H7 (cell line): ENCODE results near the gene KLHL40. TPM values are rescaled to one million over a fixed set of nuclear protein-coding genes. Genes with fewer than 3 reads are reported as not detected.

Source experiments
- DNase-seq: peaks from one replicate; pipeline ENCODE4 v3.0.0; 2012
- H3K27me3 ChIP-seq: 2 replicates; pipeline ENCODE4 v1.6.0; 2011; ENCODE audit warnings: mild to moderate bottlenecking, low read length; ENCODE audit not compliant: control insufficient read depth, insufficient read depth
- H3K36me3 ChIP-seq: replicated peaks from 2 replicates; pipeline ENCODE4 v1.5.1; 2011; ENCODE audit warnings: low read length; ENCODE audit not compliant: control insufficient read depth, insufficient read depth
- H3K4me3 ChIP-seq: 2 replicates; pipeline ENCODE4 v1.5.1; 2011; ENCODE audit warnings: low read depth, mild to moderate bottlenecking, control low read depth, low read length, moderate library complexity; ENCODE audit not compliant: insufficient read depth
- total RNA-seq: library from RNA; depleted of rRNA; stranded (reverse); fragments of >200 nt; shearing (Covaris generic); gene quantifications from 2 replicates; pipeline ENCODE4 v1.2.3, GENCODE V29; 2014

KLHL40 gene
- total RNA-seq, 1 experiment from 2014 or later: not detected

DNA sequence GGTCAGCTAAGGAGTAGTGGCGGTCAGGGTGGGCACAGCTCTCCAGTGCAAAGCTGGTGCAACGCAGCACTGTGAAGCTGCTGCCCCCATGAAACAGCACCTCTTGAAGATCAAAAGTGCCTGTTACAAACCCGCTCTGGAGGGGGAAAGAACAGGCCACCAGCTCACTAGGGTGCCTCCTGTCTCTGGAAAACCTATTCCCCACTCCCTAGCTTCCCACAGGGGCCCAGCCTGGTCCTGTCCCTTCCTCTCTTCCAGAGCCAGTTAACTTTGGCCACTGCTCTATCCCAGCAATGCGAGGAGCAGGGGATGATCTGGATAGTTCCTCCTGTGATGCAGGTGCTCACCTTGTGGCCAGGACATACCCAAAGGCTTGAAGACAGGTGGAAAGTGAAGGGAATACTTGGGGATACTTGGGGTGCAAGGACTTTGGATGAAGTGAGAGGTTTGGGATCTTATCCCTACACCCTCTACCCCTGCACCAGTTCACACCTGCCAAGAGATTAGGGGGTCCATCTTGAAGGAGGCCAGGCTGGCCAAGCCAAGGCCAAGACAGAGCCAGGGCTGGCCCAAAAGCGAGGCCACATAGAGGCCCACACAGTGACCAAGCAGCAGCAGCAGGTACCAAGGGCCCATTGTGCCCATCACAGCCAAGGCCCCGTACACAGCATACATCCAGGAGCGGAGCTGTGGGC lies 13.0 kb downstream of the KLHL40 start:
- no peaks in the 10 kb centered on the region for H3K36me3 ChIP-seq
- DNase-seq: peak; percentile 17
- no peak overlapping the region for H3K4me3 ChIP-seq
- no peaks in the 10 kb centered on the region for H3K27me3 ChIP-seq

DNA sequence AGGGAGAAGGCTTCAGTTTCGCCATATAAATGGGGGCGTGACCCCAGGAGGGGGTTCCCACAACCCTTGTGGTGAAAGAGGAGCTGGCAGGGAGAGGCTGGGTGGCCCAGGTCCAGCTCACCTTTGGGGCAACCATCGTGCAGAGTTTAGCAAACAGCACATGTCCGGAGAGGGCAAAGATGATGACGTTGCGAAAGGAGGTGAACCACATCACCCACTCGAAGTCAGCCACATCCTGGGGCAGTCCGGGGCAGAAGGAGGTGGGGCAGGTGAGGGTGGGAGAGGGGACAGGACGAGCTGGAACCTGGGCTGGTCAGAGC lies 13.5 kb downstream of the KLHL40 start:
- DNase-seq: peak; percentile 24
- no peak overlapping the region for H3K4me3 ChIP-seq
- no peaks in the 10 kb centered on the region for H3K27me3 ChIP-seq
- H3K36me3 ChIP-seq: no peaks in the 10 kb centered on the region

DNA sequence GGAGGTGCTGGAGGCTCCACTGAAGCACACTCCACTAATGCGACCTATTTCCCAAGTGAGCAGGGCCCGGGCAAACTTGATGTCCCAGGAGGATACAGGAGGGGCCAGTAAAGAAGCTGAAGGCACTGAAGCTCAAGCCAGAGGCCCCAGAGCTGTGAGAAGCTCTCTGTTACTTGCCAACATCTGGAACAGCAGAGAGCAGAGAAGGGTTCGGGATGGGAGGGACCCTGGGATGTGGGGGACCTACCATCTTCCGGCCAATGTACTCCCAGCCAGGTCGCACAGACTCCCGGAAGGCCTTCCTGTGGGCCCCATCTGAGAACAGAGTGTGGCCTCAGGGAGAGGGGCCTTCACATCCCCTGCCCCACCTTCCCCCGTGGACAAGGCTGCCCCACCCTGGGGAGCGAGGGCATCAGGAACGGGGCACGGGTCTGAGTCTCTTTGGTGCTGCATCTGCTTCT lies 14.2 kb downstream of the KLHL40 start:
- no peaks in the 10 kb centered on the region for H3K36me3 ChIP-seq
- DNase-seq: peak; percentile 51
- H3K4me3 ChIP-seq: no peak overlapping the region
- no peaks in the 10 kb centered on the region for H3K27me3 ChIP-seq

DNA sequence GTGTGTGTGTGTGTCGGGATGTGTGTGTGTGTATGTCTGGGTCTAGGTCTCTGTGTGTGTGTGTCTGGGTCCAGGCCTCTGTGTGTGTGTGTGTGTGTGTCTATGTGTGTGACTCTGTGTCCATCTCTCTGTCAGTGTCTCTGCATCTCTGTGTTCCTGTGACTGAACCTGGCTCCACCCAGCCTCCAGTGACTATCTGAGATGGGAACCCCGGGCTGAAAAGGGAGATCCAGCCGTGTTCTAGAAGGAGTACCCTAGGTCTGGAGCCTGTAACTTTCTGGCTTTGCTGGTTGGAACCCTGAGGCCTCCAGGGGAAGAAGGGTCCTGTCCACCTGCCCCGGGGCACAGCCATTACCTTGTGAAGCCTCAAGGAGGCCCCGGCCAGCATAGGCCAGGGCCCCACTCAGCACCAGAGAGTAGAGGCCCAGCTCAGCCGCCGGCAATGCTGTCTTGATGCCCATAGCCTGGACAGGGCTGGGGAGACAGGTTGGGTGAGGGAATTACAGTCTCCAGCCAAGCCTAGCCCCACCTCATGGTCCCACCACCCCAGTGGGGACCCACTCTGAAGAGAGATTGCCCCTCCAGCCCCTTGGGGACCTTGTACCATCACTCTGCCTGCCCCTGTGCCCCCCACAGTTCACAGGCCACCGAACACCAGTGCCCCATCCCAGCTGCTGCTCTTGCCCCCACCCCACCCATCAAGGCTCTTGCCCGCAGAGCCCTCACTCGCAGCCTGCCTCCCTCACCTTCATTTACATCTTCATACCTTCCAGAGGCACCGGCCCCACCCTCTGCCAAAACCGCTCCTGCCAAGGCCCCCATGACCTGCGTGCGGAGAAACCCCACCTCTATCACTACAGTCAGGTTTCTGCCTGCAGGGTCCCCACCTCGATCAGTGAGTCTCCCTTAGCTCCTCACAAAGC lies 15.3 kb downstream of the KLHL40 start:
- no peak overlapping the region for H3K4me3 ChIP-seq
- no peak for DNase-seq
- H3K27me3 ChIP-seq: no peaks in the 10 kb centered on the region
- H3K36me3 ChIP-seq: no peaks in the 10 kb centered on the region

DNA sequence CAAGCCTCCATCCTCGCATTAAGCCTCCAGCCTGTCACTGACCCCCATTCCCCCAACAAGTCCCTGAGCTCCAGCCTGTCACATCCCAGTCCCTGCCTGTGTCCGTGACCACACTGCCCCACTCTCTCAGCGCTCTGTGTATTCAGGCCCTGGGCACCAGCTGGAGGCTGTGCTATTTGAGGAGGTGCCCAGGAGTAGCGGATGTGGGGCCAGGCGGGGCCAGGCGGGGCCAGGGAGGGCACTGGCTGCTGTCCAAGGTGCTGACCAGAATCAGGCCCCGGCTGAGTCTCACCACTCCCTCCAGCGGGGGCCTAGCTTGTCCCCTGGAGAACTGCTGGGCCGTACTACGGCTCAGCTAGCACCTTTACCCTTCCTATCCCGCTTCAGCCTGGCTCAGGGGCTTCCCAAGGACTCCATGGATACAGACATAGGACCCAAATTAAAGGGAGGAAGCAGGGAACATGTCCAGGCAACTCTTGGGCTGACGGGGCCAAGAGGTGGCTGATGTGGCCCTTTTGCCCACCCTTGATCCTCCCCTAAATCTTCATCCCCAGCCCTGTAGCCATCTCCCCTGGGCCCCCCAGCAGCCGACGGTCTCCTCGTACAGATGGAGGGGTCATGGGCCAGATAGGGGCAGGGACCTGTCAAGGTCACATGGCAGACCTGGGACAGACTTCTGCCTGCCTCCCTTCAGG lies 16.2 kb downstream of the KLHL40 start:
- Histone ChIP-seq H3K27me3 (no peaks in the 10 kb centered on the region), H3K36me3 (no peaks in the 10 kb centered on the region), H3K4me3 (no peak overlapping the region)
- DNase-seq: peak; percentile 98

DNA sequence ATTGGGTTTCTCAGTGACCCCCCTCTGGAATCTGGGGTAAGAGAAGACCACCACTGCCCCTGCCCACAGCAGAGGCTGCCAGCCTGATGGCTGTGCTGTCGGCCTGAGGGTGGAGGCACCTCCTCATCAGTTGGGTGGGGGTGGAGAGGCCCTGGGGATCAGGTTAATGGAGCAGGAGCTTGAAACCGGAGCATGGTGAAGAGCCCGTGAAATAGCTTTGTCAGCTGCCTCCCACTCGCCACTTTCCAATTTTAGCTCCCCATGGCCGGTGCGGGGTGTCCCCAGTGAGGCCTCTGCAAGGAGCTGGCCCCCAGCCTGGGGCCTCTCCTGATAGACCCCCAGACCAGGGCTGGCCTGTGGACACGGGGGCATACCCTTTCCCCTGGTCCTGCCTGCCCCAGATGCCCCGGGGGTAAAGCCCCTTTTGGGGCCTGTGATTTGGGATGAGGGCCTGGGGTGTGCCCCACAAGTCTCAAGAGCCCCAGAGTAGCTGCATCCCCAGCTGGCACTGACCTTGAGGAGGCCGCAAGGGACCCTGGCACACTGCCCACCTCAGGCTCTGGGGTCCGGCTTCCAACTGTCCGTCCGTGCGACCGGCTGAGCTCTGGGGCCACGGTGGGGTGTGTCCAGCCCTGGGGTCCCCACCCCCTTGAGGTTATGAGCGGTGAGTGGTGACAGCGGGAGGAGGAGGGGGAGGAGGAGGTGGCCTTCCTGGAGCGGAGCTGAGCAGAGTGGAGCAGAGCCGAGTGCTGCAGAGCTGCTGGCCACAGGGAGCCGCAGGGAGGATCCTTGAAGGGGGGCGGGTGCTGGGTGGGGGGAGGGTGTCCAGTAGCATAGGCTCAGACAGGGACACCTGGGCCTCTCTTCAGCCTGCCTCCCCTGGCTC lies 17.0 kb downstream of the KLHL40 start, which contains the start of gene HHATL:
Gene HHATL (minus strand): TSS at position 733 of the 886 bp plus-strand sequence. CDS start 1,972 bp downstream, outside the sequence.
- H3K36me3 ChIP-seq: no peaks in the 10 kb centered on the region
- no peaks in the 10 kb centered on the region for H3K27me3 ChIP-seq
- peak; percentile 73 for DNase-seq
- H3K4me3 ChIP-seq: no peak within 1 kb of the TSS

DNA sequence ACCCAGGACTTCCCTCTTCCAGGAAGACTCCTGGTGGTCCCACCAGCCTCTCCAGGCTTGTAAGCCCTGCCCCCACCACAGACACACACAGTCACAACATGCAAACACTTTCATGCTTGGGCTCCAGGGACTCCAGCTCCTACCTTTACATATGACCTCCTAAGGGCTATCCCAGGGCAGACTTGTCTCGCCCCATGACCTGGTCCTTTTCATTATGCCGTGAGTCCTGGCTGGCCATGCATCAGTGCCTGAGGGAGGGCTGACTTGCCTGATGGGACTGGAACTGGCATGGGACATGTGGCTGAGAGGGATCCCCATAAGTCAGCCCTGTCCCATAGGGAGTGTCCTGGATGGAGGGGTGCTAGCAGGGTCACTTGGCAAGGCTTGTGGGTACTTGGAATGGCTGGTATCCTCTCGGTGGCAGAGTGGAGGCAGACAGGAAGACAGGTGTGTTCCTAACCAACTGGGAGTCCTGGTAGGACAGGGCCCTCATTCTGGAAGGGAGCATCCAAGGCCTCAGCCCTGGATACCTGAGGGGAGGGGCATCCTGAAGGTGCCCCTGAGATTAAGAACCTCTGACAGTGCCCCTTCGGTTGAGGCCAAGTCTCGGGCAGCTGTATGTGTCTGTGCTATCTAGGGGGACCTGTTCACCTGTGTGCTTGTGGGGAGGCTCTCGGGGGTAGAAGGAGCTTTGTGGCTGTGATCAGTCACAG lies 17.8 kb downstream of the KLHL40 start:
- H3K27me3 ChIP-seq: no peaks in the 10 kb centered on the region
- peak; percentile 35 for DNase-seq

DNA sequence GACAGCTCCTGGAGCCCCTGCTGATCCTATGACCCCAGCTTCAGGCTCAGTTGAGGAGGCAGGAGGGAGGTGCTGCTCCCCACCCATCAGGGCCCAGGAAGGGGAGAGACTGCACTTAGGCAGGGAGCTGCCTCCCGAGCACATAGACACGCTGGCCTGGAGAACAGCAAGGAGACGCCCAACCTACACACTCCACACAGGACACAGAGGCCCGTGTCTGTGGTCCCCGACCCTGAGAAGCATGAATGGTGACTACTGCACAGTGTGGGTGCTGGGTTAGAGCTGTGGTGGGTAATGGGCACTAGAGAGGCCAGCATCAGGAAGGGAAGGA lies 18.3 kb downstream of the KLHL40 start:
- no peak for DNase-seq
- Histone ChIP-seq H3K27me3 (no peaks in the 10 kb centered on the region), H3K4me3 (no peak overlapping the region), H3K36me3 (no peaks in the 10 kb centered on the region)

More for the DNA sequence above, 17.8 kb downstream of the KLHL40 start:
- Histone ChIP-seq H3K36me3 (no peaks in the 10 kb centered on the region), H3K4me3 (no peak overlapping the region)

DNA sequence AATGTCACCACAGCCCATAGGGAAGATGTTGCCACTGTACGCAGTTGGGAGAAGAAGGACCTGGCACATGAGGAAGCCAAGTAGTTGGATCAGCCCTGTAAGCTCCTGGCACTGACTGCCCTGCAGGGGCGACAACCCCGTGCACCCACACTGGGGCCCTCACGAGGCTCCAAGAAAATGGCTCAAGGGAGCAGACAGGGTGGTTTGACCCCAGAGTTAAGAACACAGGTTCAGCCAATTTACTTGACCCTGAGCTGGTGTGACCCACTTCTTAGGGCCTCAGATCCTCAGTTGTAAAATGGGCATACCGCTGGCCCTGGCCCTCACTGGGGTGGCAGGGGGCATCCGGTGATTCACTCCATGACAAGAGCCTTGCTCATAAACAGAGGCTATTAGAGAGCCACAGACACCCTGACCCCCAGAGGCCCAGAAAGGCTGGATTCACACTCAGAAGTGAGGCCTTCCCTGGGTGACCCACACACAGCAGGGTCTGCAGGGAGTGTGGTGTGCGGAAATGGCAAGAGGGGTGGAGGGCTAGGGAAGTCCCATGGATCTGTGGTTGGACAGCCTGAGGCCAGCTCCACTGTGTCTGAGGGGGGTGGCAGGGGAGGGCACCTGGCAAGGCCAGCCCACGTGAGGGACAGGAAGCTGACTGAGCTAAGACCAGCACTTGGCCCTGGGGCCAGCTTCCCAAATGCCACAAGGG lies 19.0 kb downstream of the KLHL40 start:
- Histone ChIP-seq H3K36me3 (no peaks in the 10 kb centered on the region), H3K27me3 (no peaks in the 10 kb centered on the region), H3K4me3 (no peak overlapping the region)
- DNase-seq: peak; percentile 34

DNA sequence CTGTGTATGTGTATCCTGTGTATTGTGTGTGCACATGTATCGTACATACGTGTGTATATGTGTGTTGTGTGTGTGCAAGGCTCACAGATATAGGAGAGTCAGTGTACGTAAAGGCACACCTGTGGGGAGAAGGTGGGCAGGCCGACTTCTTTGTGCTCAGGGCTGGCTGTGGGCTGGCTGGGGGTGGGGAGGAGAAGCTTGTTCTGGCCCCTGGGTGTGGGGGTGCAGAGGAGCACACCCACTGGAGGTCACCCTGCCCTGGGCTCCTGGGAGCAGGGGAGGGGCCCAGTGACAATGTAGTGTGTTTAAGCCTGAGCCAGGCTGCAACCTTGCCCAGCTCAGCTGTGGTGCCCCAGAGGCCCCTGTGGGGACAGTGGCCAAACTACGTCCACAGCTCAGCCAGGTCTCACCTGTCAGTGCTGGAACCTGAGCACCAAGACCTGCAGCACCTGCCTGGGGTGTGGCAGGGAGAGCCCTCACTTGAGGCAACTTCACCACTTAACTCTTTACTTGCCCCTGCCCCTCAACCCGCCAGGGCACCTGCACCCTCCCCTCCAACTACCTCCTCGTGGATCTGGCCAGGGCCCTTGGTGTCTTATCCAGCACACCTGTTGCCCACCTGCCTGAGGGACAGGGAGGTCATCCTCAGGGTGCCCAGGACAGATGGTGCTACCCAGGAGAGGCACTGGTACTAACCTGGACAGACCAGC lies 19.9 kb downstream of the KLHL40 start:
- no peaks in the 10 kb centered on the region for H3K27me3 ChIP-seq
- no peaks in the 10 kb centered on the region for H3K36me3 ChIP-seq
- peak; percentile 49 for DNase-seq
- no peak overlapping the region for H3K4me3 ChIP-seq

DNA sequence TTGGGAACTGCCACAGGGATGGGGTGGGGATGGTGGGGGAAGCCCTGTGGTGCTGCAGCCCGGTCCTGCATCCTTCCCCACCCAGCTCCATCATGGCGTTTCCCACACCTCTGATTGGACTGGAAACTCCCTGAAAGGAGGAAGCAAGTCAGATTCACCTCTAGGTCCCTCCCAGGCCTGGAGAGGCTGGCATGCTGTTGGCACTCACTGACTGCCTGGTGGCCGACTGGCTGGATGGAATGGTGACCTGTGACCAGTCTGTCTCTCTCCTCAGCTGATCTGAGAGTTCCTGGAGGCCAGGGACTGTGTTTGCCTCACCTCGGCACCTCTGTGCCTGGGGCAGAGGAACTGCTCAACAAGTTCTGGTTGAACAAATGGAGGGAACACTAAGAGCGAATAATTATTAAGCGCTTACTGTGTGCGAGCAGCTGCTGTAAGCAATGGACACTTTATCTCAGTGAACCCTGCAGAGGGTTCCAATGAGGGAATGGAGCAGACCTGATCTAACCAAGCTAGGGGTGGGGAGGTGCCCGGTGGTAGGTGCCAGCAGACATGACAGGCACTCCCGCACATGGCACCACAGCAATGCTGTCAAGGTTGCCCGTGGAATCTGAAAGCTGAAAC lies 20.7 kb downstream of the KLHL40 start:
- Histone ChIP-seq H3K4me3 (no peak overlapping the region), H3K27me3 (no peaks in the 10 kb centered on the region), H3K36me3 (no peaks in the 10 kb centered on the region)
- DNase-seq: peak; percentile 28
